GM10266 (cell line): ENCODE results near the gene GATD1.
A peak's percentile ranks its signal among the peaks of the same experiment; 100 is the strongest.

ENCODE experiments used
- DNase-seq: peaks from one replicate; pipeline ENCODE4 v3.0.0; 2012; ENCODE audit errors: extremely low spot score
- TF ChIP-seq, protein P1 (sequence below): IDR thresholded peaks from 2 replicates; pipeline ENCODE4 v1.5.1; 2012; ENCODE audit warnings: mild to moderate bottlenecking, low read depth; ENCODE audit not compliant: control insufficient read depth, insufficient read depth; ENCODE audit errors: missing control alignments

GATD1 gene

DNA sequence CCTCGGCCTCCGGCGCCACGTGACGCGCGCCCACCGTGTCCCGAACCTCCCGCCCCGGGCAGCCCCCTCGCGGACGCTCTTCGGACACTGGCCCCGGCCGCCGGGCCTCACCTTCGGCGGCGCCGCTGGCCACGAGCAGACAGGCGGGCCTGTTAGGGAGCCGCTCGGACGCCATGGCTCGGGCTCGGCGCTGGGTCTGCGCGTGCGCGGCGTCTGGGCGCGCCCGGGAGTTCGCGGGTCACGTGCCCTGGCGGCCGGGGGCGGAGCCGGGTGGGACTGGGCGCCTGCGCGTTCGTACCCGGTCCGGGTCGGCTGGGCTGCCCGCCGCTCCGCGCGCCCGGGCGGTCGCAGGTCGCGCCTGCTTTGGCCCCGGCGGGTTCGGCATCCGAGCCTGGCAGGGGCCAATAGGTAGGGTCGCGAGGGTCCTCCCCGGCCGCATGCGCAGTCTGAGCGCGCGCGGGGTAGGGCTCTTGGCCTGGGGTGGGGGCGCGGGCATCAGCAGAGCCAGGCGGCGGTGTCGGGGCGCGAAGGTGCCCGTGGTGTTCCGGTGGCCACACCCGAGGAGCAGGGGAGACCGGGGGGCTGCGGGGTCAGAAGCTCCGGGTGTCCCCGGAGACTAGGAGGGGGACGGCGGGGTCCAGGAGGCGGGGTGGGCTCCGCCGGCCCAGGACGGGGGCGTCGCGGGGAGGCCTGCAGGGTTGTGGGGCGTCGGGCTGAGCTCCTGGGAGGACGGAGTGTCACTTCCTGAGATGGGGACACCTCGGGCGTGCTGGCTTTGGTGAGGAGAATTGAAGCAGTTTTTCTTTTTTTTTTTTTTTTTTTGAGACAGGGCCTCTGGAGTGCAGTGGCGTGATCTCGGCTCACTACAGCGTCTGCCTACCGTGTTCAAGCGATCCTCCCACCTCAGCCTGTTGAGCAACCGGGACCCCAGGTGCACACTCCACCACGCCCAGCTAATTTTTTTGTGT lies at the start of gene GATD1:
GATD1 (minus strand) TSS at position 200 of the 968 bp plus-strand sequence; CDS start at position 175, 25 bp downstream.
- TF ChIP-seq, protein P1, sequence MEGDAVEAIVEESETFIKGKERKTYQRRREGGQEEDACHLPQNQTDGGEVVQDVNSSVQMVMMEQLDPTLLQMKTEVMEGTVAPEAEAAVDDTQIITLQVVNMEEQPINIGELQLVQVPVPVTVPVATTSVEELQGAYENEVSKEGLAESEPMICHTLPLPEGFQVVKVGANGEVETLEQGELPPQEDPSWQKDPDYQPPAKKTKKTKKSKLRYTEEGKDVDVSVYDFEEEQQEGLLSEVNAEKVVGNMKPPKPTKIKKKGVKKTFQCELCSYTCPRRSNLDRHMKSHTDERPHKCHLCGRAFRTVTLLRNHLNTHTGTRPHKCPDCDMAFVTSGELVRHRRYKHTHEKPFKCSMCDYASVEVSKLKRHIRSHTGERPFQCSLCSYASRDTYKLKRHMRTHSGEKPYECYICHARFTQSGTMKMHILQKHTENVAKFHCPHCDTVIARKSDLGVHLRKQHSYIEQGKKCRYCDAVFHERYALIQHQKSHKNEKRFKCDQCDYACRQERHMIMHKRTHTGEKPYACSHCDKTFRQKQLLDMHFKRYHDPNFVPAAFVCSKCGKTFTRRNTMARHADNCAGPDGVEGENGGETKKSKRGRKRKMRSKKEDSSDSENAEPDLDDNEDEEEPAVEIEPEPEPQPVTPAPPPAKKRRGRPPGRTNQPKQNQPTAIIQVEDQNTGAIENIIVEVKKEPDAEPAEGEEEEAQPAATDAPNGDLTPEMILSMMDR = no peak

DNA sequence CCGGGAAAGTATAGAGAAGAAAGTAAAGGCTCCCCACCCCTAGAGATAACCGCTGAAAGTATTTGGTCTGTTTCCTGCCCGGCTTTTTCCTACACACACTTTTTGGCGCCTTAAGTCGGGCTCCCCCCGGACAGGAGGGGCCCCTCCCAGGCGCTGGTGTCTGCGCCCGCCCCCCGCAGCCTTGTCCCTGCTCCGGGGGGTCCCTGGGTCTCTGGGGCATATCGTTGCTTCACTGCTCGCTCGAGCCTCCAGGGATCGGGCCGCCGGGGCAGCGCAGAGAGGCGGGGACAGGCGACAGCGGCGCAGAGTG lies 49.5 kb upstream of the GATD1 start:
- no peak for DNase-seq
- TF ChIP-seq, protein P1 = no peak

More for the DNA sequence above, at the start of gene GATD1:
- peak; percentile 100 for DNase-seq

- TF ChIP-seq, protein P1 = no peak
- DNase-seq = no peak
These were observed 48.9 kb upstream of the GATD1 start for GRCh38 chr11:826227-826621.

DNA sequence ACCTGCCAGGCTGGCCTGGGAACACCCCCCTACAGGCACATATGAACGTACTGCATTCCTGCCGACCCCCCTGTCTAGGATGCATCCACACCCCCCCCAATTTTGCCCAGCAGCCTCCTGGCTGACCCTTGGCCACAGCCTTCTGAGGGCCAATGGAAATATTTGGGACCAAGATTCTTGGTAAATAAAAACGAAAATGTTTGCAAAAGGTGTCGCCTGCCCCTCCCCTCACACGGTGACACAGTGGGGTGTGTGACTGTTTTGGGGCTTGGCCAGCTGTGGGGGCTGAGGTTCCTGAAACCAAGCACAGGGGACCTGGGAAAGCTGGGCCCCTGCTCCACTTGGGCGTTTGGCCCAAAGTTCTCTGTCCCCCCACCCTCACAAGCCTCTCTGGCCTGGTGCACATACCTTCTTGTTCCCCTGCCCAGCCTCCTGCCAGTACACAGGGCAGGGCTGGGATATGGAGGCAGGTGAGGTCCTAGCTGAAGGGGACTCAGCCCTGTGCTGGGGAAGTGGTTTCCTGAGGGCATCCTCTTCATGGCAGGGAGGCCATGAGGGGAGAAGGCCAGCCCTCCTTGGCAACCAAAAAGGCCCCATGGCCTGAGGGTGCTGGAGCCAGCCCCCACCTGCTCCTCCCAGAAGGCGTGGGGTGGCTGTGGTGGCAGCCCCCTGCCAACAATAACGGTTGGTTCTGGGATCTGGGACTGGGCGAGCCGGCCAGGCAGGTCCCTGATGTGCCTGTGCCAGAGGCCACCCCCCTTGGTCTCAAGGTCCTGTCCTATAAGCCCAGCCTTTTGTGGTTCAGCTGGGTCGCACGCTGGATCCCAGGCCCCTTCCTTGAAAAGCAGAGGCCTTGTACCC lies 48.3 kb upstream of the GATD1 start:
- TF ChIP-seq, protein P1 = no peak
- no peak for DNase-seq

- TF ChIP-seq, protein P1 = no peak
These were observed 47.7 kb upstream of the GATD1 start for GRCh38 chr11:824942-825341.

GRCh38 chr11:824292-824880 lies 47.1 kb upstream of the GATD1 start:
- TF ChIP-seq, protein P1 = no peak
- DNase-seq = no peak

More at GRCh38 chr11:824942-825341, 47.7 kb upstream of the GATD1 start:
- no peak for DNase-seq
